GM19240 (cell line): Measurements from ENCODE around the gene NUP50.
A peak's percentile ranks its signal among the peaks of the same experiment; 100 is the strongest.

Source experiments
- DNase-seq: peaks from one replicate; pipeline ENCODE4 v3.0.0; 2011; ENCODE audit warnings: low spot score; ENCODE audit not compliant: insufficient read length

The NUP50 gene

GRCh38 chr22:45208696-45208992 lies 44.9 kb downstream of the NUP50 start:
- no peak for DNase-seq

- no peak for DNase-seq
Observed at GRCh38 chr22:45208993-45209838, 45.5 kb downstream of the NUP50 start.

GRCh38 chr22:45210174-45210573 lies 46.4 kb downstream of the NUP50 start:
- DNase-seq, result no peak

- DNase-seq, result no peak
Observed at GRCh38 chr22:45210577-45210976, 46.9 kb downstream of the NUP50 start.

DNA sequence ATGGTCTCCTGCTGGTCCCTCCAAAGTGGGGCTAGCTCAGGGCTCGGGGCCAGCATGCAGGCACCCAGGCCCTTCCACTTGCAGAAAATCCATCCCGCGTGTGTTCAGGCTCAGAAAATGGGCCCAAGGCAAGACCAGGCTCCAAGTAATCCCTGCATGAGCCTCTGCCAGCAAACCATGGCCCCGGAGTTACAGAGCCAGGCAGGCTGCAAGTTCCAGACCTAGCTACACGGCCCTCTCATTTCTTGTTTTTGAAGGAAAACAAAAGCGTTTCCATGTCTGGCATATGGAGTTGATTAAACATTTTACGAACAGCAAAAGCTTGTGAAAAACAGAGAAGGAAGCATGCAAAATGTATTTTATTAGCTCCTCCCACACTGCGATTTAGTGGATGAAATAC lies 47.3 kb downstream of the NUP50 start:
- no peak for DNase-seq

DNA sequence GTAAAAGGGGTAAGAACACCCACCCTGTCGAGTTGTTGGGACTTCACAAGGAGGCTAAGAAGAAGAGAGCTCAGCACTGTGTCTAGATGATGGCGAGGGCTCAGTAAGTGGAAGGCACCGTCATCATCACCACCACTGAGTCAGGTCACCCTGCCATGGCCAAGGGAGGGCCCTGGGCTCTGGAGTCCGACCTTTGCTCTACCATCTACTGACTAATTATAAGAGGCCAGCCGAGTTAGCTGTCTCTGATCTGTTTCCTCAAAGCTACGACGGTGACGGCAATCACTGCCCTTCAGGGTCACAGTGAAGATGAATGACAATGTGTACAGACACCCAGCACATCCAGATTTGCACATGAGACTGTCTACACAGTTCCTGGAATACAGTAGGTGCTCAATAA lies 47.7 kb downstream of the NUP50 start:
- no peak for DNase-seq

DNA sequence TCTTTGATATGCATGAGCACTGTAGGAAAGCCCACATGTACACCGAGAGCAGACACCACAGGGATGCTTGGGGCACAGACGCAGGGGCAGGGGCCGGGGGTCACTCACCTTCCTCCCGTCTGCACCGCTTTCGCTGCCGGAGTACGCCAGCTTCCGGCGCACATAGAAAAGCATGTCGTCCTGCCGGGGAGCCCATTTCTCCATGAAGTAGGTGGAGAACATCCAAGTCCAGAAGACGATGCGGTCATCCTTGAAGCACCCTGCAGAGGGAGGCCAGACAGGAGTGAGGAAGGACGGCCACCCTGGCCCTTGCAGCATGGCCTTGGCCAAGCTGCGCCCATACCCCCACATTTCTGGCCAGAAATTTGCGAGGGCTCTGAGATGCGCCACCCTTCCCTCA lies 48.1 kb downstream of the NUP50 start:
- DNase-seq, result no peak

DNA sequence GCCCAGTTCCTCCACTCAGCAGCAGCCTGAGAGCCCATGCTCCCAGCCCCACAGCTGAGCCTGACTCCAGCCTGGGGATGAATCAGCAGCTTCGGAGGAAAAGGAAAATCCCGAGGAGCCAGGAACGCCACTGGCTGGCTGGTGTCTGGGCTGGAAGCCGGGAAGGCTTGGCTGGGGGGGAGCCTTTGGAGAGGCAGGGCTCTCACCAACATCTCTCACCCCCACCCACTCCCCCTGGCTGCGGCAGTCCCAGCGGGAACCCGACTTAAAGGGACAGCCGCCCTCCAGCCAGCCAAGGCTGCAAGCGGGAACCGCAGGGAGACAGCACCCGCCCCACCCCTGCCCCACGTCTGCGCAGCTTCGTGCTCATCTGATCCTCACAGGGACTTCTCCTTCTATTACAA lies 48.6 kb downstream of the NUP50 start:
- no peak for DNase-seq

DNA sequence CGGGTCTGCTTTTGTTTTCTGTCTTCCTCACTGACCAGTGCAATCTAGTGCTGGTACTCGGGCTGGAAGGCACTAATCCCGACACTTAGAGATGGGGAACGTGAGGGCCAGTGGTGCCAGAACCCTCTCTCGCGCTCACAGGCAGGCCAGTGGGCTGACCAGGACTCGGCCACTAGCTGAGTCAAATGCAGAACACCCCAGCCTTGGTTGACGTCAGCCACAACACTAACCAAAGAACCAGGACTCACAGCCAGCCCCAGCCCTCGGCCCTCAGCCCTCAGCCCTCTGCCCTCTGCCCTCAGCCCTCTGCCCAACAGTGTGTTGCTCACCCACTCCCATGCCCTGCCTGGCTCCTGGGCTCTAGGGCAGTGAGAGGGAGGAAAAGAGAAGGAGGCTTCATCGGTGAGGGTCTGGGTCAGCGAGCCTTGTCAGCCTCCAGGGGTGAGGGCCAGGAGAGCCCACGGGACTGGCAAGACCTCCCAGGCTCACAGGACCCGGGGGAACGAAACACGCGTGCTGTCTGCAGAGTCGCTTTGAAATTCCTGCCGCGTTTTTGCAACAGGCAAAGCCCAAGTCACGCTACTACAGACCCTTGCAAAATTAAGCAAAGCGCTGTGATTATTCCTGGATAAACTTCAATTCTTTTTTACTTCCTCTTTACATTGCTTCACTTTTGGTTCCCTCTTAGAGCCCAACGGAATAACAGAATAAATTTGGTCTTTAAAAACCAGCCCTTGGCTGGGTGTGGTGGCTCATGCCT lies 49.4 kb downstream of the NUP50 start:
- DNase-seq, result no peak

GRCh38 chr22:45216133-45217003 lies 52.6 kb downstream of the NUP50 start:
- DNase-seq, result no peak

GRCh38 chr22:45217345-45217744 lies 53.6 kb downstream of the NUP50 start:
- DNase-seq, result no peak

DNA sequence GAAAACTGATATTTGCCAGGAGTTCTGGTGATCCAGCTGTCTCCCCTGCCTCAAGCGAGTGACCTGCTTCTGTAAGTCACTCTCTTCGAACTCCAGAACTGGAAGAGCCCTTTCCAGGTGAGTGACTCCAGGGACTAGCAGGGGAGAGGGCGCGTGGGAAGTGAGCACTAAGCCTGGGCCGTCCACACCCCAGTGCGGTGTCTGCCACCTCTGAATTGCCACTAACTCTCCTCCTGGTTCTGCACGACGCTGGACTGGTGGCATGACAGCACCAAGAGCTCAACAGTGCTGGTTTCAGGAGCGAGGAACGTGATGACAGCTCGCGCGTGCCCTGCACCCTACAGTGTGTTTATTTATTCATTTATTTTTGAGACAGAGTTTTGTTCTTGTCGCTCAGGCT lies 54.1 kb downstream of the NUP50 start:
- DNase-seq, result no peak

DNA sequence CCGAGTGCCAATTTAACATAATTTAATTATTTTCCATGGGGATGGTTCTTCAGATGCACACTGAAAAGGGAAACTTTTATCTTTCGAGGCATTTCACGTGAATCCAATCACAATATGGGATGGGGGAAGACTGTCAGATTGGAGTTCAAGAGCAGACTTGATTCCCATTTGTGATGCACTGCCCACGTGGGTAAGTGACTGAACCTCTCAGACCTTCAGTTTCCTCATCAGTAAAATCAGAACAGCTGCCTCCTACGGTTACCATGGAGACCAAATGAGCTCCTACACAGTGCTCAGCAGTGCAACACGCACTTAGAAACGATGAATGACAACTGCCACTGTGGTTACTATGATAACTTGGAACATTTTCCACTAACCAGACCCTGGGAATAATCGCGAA lies 55.3 kb downstream of the NUP50 start:
- peak; percentile 55 for DNase-seq

GRCh38 chr22:45221201-45221600 lies 57.5 kb downstream of the NUP50 start:
- DNase-seq, result no peak

DNA sequence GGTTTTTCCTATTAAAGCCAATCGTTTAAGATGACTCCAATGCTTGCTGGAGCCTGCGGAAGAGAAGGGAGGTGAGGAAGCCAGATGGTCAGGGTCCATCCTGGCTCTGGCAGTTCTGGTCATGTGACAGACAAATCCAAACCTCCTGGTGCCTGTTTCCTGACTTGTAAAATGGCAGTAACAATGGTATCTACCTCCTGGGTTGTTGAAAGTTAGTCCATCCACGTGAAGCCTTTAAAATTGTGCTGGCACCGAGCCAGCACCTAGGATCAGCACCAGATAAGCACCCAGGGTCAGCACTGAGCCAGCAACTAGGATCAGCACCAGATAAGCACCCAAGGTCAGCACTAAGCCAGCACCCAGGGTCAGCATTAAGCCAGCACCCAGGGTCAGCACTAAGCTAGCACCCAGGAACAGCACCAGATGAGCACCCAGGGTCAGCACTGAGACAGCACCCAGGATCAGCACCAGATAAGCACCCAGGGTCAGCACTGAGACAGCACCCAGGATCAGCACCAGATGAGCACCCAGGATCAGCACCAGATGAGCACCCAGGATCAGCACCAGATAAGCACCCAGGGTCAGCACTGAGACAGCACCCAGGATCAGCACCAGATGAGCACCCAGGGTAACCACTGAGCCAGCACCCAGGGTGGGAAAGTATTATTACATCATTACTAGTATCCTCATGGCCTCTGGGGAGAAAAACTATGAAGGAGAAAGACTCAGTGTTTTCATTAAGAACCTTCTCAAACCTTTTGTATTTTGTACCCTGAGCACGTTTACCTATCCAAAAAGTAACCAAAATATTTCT lies 59.8 kb downstream of the NUP50 start:
- DNase-seq, result no peak

DNA sequence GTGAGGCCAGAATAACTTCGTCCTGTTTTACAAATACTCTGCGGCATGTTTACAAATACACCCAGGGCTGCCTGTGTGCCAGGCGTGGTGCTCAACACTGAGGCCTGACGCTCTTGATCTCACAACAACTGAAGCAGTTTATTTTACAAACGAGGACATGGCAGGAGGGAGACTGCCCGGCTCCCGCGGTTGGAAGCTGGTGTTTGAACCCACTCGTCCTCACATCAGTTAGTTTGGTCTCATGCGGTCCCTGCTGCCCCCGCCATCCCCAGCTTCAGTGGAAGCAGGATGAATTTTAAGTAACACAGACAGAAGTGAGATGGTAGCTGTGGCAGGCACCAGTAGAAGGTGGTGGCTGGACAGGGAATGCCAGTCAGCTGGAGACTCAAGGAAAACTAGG lies 60.6 kb downstream of the NUP50 start:
- no peak for DNase-seq

DNA sequence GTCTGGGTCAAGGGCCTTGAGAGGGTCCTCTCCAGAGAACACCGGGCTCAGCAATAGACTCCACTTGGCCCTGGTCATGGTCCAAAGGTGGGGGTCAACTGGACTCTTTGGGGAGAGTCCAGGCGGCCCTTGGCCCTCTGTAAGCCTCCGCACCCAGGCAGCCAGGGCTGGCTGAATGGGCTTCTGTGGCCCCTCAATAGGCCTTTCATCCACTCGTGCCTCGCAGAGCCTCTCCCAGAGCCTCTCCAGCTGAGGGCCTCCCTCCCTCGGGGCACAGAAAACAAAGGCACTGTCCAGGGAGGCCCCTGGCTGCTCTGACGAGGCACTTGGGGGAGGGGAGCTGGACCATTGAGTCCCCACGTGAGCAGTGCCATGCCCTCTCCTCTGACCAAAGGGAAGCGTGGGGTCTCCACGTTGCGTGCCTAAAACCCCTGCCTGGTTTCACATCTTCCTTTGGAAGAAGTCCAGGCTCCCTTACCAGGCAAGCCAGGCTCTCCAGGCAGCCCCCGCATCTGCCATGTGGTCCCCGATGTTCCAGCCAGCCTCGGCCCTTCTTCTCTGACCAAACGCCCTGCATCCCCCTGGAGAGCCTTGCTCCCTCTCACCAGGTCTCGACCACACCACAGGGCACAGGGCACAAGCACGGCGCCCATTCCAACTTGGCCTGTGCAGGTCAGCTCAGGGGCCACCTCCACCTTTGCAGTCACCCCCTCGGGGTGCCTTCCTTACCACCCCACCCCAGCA lies 61.4 kb downstream of the NUP50 start:
- no peak for DNase-seq

GRCh38 chr22:45225732-45226502 lies 62.2 kb downstream of the NUP50 start:
- no peak for DNase-seq

- no peak for DNase-seq
Observed at GRCh38 chr22:45226503-45227186, 62.9 kb downstream of the NUP50 start.
